ENCODE results near the gene KLHDC9. TPM values are rescaled to one million over a fixed set of nuclear protein-coding genes. Genes with fewer than 3 reads are reported as not detected.
A peak's percentile ranks its signal among the peaks of the same experiment; 100 is the strongest.
"Not testable (repeated sequence)": the region's sequence is repeated elsewhere in the genome, so short reads cannot be mapped to it uniquely, and the experiment has no call there.

Gene KLHDC9
- polyA plus RNA-seq, 1 donor (not counting 4 experiments of a cell fraction or from before 2014, with no cell fraction given): 0.54 TPM

DNA sequence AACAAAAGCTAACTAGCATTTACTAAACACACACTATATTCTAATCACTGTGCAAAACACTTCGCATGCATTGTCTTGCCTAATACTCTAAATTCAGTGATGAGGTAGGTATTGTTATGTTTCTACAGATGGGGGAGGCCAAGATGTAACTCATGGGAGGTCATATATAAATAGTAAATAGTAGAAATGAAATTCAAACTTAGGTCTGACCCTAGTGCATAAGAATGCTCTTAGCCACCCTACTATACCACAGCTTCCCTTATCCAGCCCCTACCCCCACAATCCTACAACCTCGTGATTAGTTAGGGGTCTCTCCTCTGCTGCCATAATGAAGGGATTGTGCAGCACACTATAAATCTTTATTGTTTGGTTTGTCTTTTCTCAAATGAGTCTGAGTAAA lies 16.4 kb downstream of the KLHDC9 start:
- dilution Hi-C loops (cut with MboI; ENCODE audit: extremely low pct_ligation_motif_present, low sequenced_read_pairs): no loop called here
- H3K4me1 ChIP-seq (ENCODE audit: control insufficient read depth, extremely low read depth, insufficient read depth, low read length): peaks cover 33% of the 10 kb centered on the region
- no peaks in the 10 kb centered on the region for H3K27me3 ChIP-seq (ENCODE audit: control insufficient read depth, extremely low read depth, insufficient read depth, low read length)
- H3K9ac ChIP-seq (ENCODE audit: control insufficient read depth, extremely low read depth, insufficient read depth, low read length): peak overlapping the region; percentile 35
- H3K4me2 ChIP-seq (ENCODE audit: control insufficient read depth, extremely low read depth, insufficient read depth, low read depth, low read length): peak overlapping the region; percentile 62
- peaks cover 79% of the 10 kb centered on the region for H3K79me2 ChIP-seq (ENCODE audit: control insufficient read depth, insufficient read depth, low read length)
- peak overlapping the region; percentile 97 for H3K27ac ChIP-seq (ENCODE audit: control insufficient read depth, insufficient read depth, low read length)
- peaks cover 2 to 19% of the 10 kb centered on the region in 2 experiments for H3K36me3 ChIP-seq (ENCODE audit: control insufficient read depth in 2 of 2, extremely low read depth in 1 of 2, insufficient read depth in 2 of 2, low read length in 2 of 2)
- FAIRE-seq: no peak
- peak overlapping the region in 2 of 3 experiments; percentile 33 to 36 for H3K4me3 ChIP-seq (ENCODE audit: control insufficient read depth in 2 of 3, extremely low read depth in 1 of 3, insufficient read depth in 2 of 3, low read depth in 1 of 3, low read length in 3 of 3)
- H3K9me3 ChIP-seq (ENCODE audit: control insufficient read depth, low read depth, low read length): no peaks in the 10 kb centered on the region
- TF ChIP-seq, protein P1, sequence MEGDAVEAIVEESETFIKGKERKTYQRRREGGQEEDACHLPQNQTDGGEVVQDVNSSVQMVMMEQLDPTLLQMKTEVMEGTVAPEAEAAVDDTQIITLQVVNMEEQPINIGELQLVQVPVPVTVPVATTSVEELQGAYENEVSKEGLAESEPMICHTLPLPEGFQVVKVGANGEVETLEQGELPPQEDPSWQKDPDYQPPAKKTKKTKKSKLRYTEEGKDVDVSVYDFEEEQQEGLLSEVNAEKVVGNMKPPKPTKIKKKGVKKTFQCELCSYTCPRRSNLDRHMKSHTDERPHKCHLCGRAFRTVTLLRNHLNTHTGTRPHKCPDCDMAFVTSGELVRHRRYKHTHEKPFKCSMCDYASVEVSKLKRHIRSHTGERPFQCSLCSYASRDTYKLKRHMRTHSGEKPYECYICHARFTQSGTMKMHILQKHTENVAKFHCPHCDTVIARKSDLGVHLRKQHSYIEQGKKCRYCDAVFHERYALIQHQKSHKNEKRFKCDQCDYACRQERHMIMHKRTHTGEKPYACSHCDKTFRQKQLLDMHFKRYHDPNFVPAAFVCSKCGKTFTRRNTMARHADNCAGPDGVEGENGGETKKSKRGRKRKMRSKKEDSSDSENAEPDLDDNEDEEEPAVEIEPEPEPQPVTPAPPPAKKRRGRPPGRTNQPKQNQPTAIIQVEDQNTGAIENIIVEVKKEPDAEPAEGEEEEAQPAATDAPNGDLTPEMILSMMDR (optimal IDR thresholded peaks at IDR 0.05 in 1 of 3, IDR thresholded peaks at IDR 0.05 in 1 of 3, conservative IDR thresholded peaks at IDR 0.05 in 1 of 3; ENCODE audit: extremely low read depth in 1 of 3, insufficient read depth in 2 of 3, low read length in 3 of 3): no peak
- no peak for TF ChIP-seq EZH2 (IDR thresholded peaks at IDR 0.05; ENCODE audit: low read length)
- no peak for DNase-seq (ENCODE audit: low read depth, low spot score)
- H4K20me1 ChIP-seq (ENCODE audit: control insufficient read depth, extremely low read depth, insufficient read depth, low read length): no peaks in the 10 kb centered on the region
- no peaks in the 10 kb centered on the region for H3K9me1 ChIP-seq (ENCODE audit: control insufficient read depth, extremely low read depth, insufficient read depth, low read length)
- no peak overlapping the region for H2AFZ ChIP-seq (ENCODE audit: control insufficient read depth, low read length)

DNA sequence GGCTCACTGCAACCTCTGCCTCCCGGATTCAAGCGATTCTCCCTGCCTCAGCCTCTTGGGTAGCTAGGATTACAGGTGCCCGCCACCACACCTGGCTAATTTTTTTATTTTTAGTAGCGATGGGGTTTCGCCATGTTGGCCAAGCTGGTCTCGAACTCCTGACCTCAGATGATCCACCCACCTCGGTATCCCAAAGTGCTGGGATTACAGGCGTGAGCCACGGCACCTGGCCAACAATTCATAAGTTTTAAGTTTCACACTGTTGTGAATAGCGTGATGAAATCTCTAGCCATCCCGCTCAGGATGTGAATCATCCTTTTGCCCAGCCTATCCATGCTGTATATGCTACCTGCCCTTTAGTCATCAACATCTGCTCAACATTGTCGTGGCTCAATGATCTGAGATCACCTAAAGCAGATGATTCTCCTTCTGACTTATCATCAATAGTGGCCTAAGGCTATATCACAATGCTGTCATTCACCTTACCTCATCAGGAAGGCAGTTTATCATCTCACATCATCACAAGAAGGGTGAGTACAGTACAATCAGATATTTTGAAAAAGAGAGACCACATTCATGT lies 17.1 kb downstream of the KLHDC9 start:
- no peaks in the 10 kb centered on the region for H3K27me3 ChIP-seq (ENCODE audit: control insufficient read depth, extremely low read depth, insufficient read depth, low read length)
- H3K9me3 ChIP-seq (ENCODE audit: control insufficient read depth, low read depth, low read length): no peaks in the 10 kb centered on the region
- FAIRE-seq (peak; percentile 95), DNase-seq (ENCODE audit: low read depth, low spot score) (peak; percentile 100)
- no peaks in the 10 kb centered on the region for H4K20me1 ChIP-seq (ENCODE audit: control insufficient read depth, extremely low read depth, insufficient read depth, low read length)
- no peak for TF ChIP-seq EZH2 (IDR thresholded peaks at IDR 0.05; ENCODE audit: low read length)
- TF ChIP-seq, protein P1 (optimal IDR thresholded peaks at IDR 0.05 in 1 of 3, IDR thresholded peaks at IDR 0.05 in 1 of 3, conservative IDR thresholded peaks at IDR 0.05 in 1 of 3; ENCODE audit: extremely low read depth in 1 of 3, insufficient read depth in 2 of 3, low read length in 3 of 3): no peak
- peaks cover 72% of the 10 kb centered on the region for H3K79me2 ChIP-seq (ENCODE audit: control insufficient read depth, insufficient read depth, low read length)
- H3K9me1 ChIP-seq (ENCODE audit: control insufficient read depth, extremely low read depth, insufficient read depth, low read length): no peaks in the 10 kb centered on the region
- H3K27ac ChIP-seq (ENCODE audit: control insufficient read depth, insufficient read depth, low read length): peak overlapping the region; percentile 97
- H3K9ac ChIP-seq (ENCODE audit: control insufficient read depth, extremely low read depth, insufficient read depth, low read length): peak overlapping the region; percentile 35
- H3K4me2 ChIP-seq (ENCODE audit: control insufficient read depth, extremely low read depth, insufficient read depth, low read depth, low read length): peak overlapping the region; percentile 62
- dilution Hi-C loops (cut with MboI; ENCODE audit: extremely low pct_ligation_motif_present, low sequenced_read_pairs): no loop called here
- peaks cover 2 to 19% of the 10 kb centered on the region in 2 experiments for H3K36me3 ChIP-seq (ENCODE audit: control insufficient read depth in 2 of 2, extremely low read depth in 1 of 2, insufficient read depth in 2 of 2, low read length in 2 of 2)
- peaks cover 39% of the 10 kb centered on the region for H3K4me1 ChIP-seq (ENCODE audit: control insufficient read depth, extremely low read depth, insufficient read depth, low read length)
- H2AFZ ChIP-seq (ENCODE audit: control insufficient read depth, low read length): no peak overlapping the region
- H3K4me3 ChIP-seq (ENCODE audit: control insufficient read depth in 2 of 3, extremely low read depth in 1 of 3, insufficient read depth in 2 of 3, low read depth in 1 of 3, low read length in 3 of 3): peak overlapping the region in 1 of 3 experiments; percentile 36

DNA sequence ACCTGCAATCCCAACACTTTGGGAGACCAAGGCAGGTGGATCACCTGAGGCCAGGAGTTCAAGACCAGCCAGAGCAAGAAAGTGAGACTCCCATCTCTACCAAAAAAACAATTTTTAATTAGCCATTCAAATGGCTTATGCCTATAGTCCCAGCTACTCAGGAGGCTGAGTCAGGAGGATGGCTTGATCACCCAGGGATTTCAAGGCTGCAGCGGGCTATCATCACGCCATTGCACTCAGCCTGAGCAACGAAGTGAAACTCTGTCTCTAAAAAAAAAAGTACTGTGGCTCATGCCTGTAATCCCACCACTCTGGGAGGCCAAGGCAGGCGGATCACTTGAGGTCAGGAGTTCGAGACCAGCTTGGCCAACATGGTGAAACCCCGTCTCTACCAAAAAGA lies 17.8 kb downstream of the KLHDC9 start:
- Histone ChIP-seq H3K9ac (ENCODE audit: control insufficient read depth, extremely low read depth, insufficient read depth, low read length) (peak overlapping the region; percentile 14), H3K36me3 (ENCODE audit: control insufficient read depth in 2 of 2, extremely low read depth in 1 of 2, insufficient read depth in 2 of 2, low read length in 2 of 2) (peaks cover 6 to 22% of the 10 kb centered on the region in 2 experiments), H3K4me2 (ENCODE audit: control insufficient read depth, extremely low read depth, insufficient read depth, low read depth, low read length) (peak overlapping the region; percentile 88), H3K27ac (ENCODE audit: control insufficient read depth, insufficient read depth, low read length) (peak overlapping the region; percentile 97), H3K4me1 (ENCODE audit: control insufficient read depth, extremely low read depth, insufficient read depth, low read length) (peaks cover 39% of the 10 kb centered on the region), H3K79me2 (ENCODE audit: control insufficient read depth, insufficient read depth, low read length) (peaks cover 68% of the 10 kb centered on the region)
- H3K9me1 ChIP-seq (ENCODE audit: control insufficient read depth, extremely low read depth, insufficient read depth, low read length); DNase-seq (ENCODE audit: low read depth, low spot score); H3K9me3 ChIP-seq (ENCODE audit: control insufficient read depth, low read depth, low read length); H2AFZ ChIP-seq (ENCODE audit: control insufficient read depth, low read length); FAIRE-seq; H3K4me3 ChIP-seq (ENCODE audit: control insufficient read depth in 2 of 3, extremely low read depth in 1 of 3, insufficient read depth in 2 of 3, low read depth in 1 of 3, low read length in 3 of 3); dilution Hi-C loops (cut with MboI; ENCODE audit: extremely low pct_ligation_motif_present, low sequenced_read_pairs); H3K27me3 ChIP-seq (ENCODE audit: control insufficient read depth, extremely low read depth, insufficient read depth, low read length); H4K20me1 ChIP-seq (ENCODE audit: control insufficient read depth, extremely low read depth, insufficient read depth, low read length): not testable (repeated sequence)
